ENCODE results near the gene PRRX1.

GRCh38 chr1:170678027-170678600 is 14.2 kb downstream of the PRRX1 start:
- no peak for TF ChIP-seq ZNF274 (IDR thresholded peaks at IDR 0.05; ENCODE audit: low read depth, low read length)
- no peak for TF ChIP-seq YY1 (IDR thresholded peaks at IDR 0.05; ENCODE audit: insufficient read depth, insufficient read length)
- TF ChIP-seq SUZ12 (IDR thresholded peaks at IDR 0.05; ENCODE audit: extremely low read depth, insufficient read depth, insufficient read length): no peak
